A549 (cell line): ENCODE results near the gene CNNM3.

ENCODE experiments used
- BCL3 ChIP-seq: fragments of >200 bp; sonication (Bioruptor Twin); formaldehyde crosslinking; IDR thresholded peaks from 3 replicates; pipeline ENCODE4 v1.6.1; 2016
- CBX8 ChIP-seq: fragments of 200-600 bp; sonication (generic); IDR thresholded peaks from 2 replicates; pipeline ENCODE4 v1.6.1; 2016
- CTCF ChIP-seq: fragments of >200 bp; sonication (Bioruptor Twin); formaldehyde crosslinking; IDR thresholded peaks from 3 replicates; pipeline ENCODE4 v1.5.1; 2016
- ELK1 ChIP-seq: fragments of 150-350 bp; IDR thresholded peaks from 2 replicates; pipeline ENCODE4 v1.6.1; 2014; ENCODE audit warnings: low read depth, mild to moderate bottlenecking, low read length
- GATA3 ChIP-seq: IDR thresholded peaks from 2 replicates; pipeline ENCODE4 v1.6.1; 2012; ENCODE audit warnings: borderline replicate concordance
- MAFK ChIP-seq: fragments of 450-650 bp; IDR thresholded peaks from 2 replicates; pipeline ENCODE4 v1.6.1; 2014; ENCODE audit not compliant: partially characterized antibody
- NFE2L2 ChIP-seq: fragments of 150-350 bp; conservative IDR thresholded peaks from 2 replicates; pipeline ENCODE4 v1.6.1; 2014; ENCODE audit warnings: low read length

- no peak for TF ChIP-seq CTCF
- no peak for TF ChIP-seq ELK1
- TF ChIP-seq MAFK = no peak
- TF ChIP-seq BCL3 = no peak
- no peak for TF ChIP-seq NFE2L2
- TF ChIP-seq CBX8 = no peak
- TF ChIP-seq GATA3 = no peak
Observed at GRCh38 chr2:96875498-96876268, 59.6 kb downstream of the CNNM3 start.
